Spleen (tissue), 11 donors: ENCODE results near the gene PPP1R9A. TPM values are rescaled to one million over a fixed set of nuclear protein-coding genes. Genes with fewer than 3 reads are reported as not detected.
A peak's percentile ranks its signal among the peaks of the same experiment; 100 is the strongest.

ENCODE experiments used
- DNase-seq: peaks from one replicate; pipeline ENCODE4 v3.0.0-alpha.2; 2020
- H3K27ac ChIP-seq, 8 donors: fragments of 200-600 bp; sonication (generic) in 7 of 8; 1 replicate in 4 of 8; 2 replicates in 4 of 8; pipeline versions ENCODE4 v1.5.0 to v1.8.0; 2016 to 2021; ENCODE audit warnings: inconsistent platforms in 4 of 8, mild to moderate bottlenecking in 4 of 8, moderate library complexity in 1 of 8
- H3K27me3 ChIP-seq, 7 donors: fragments of 200-600 bp; sonication (generic) in 6 of 7; replicated peaks in 1 of 7; 1 replicate in 4 of 7; 2 replicates in 3 of 7; pipeline versions ENCODE4 v1.5.0 to v1.8.0; 2016 to 2021; ENCODE audit warnings: inconsistent platforms in 3 of 7, mild to moderate bottlenecking in 1 of 7
- H3K36me3 ChIP-seq, 6 donors: fragments of 200-600 bp; sonication (generic) in 5 of 6; 1 replicate in 4 of 6; 2 replicates in 2 of 6; pipeline versions ENCODE4 v1.5.0 to v1.8.0; 2016 to 2021; ENCODE audit warnings: inconsistent platforms in 2 of 6
- H3K4me1 ChIP-seq, 6 donors: fragments of 200-600 bp; sonication (generic) in 5 of 6; 1 replicate in 3 of 6; 2 replicates in 3 of 6; pipeline versions ENCODE4 v1.5.0 to v1.8.0; 2016 to 2021; ENCODE audit warnings: inconsistent platforms in 3 of 6
- H3K4me3 ChIP-seq, 8 donors: fragments of 200-600 bp; sonication (generic) in 7 of 8; 1 replicate in 4 of 8; 2 replicates in 4 of 8; pipeline versions ENCODE4 v1.5.0 to v1.8.0; 2016 to 2021; ENCODE audit warnings: inconsistent platforms in 4 of 8, mild to moderate bottlenecking in 4 of 8, moderate library complexity in 2 of 8
- H3K9me3 ChIP-seq, 8 donors: fragments of 200-600 bp; sonication (generic) in 7 of 8; 1 replicate in 4 of 8; 2 replicates in 4 of 8; pipeline versions ENCODE4 v1.5.0 to v1.8.0; 2016 to 2021; ENCODE audit warnings: inconsistent platforms in 4 of 8
- CTCF ChIP-seq, 11 experiments: fragments of 200-600 bp in 7 of 11; fragments of 450-650 bp in 4 of 11; sonication (generic) in 4 of 11; IDR thresholded peaks in 8 of 11; conservative IDR thresholded peaks in 3 of 11; 1 replicate in 7 of 11; 2 replicates in 4 of 11; pipeline versions ENCODE4 v1.4.0 to v1.8.0; 2016 to 2021; ENCODE audit warnings: antibody characterized with exemption in 11 of 11, inconsistent platforms in 4 of 11, mild to moderate bottlenecking in 1 of 11
- POLR2A ChIP-seq, 3 donors: fragments of 450-650 bp; IDR thresholded peaks; one replicate each; pipeline ENCODE4 v1.5.1; 2017; ENCODE audit warnings: antibody characterized with exemption in 3 of 3, mild to moderate bottlenecking in 1 of 3
- POLR2AphosphoS5 ChIP-seq, 3 donors: sonication (generic); formaldehyde crosslinking; IDR thresholded peaks; one replicate each; pipeline ENCODE4 v1.5.1; 2017; ENCODE audit warnings: antibody characterized with exemption in 3 of 3
- WGBS, 5 donors: extraction: QIAGEN DNeasy Blood & Tissue Kit in 3 of 5; methylation state at CpG; one replicate each; pipeline versions ENCODE4 v1.1.5 to v1.1.7; 2013 to 2018; 5-methylcytosine and 5-hydroxymethylcytosine counted together
- intact Hi-C: fragments of 100-400 bp; cut with DNase I; formaldehyde crosslinking; loops from one replicate; pipeline ENCODE4 v1.15.0; 2023; ENCODE audit warnings: low total_unique reads
- polyA plus RNA-seq, 3 donors: library from polyadenylated mRNA; stranded (reverse); fragments of 200-250 nt; gene quantifications; one replicate each; pipeline ENCODE4 v1.2.1, GENCODE V29; 2013
- total RNA-seq, 7 donors: library from RNA; depleted of rRNA in 3 of 7; stranded (reverse); fragments of >200 nt in 3 of 7; fragmentation: NEBNext Ultra II Directional in 4 of 7; extraction: Animal tissue kit (Norgen Biotek cat#: 25700) in 4 of 7; gene quantifications; one replicate each; pipeline versions ENCODE4 v1.1.0 to v1.2.1, GENCODE V29; 2016 to 2021
- donor health status: healthy with polysubstance abuse.
- donor health status: DM: no; HTN: no; CAD: no; lungs with moderate emphysema.
- donor health status: DM: no; HTN: no; CAD: no.
- donor health status: Bipolar disorder and iron deficiency.
- donor health status: healthy.
- donor health status: DM: no; HTN: no; CAD: no.
- donor health status: DM: yes; HTN: yes; CAD: no.

The PPP1R9A gene
- total and polyA plus RNA-seq, 10 donors, result 0.52 to 24.1 (median 10.9) TPM

DNA sequence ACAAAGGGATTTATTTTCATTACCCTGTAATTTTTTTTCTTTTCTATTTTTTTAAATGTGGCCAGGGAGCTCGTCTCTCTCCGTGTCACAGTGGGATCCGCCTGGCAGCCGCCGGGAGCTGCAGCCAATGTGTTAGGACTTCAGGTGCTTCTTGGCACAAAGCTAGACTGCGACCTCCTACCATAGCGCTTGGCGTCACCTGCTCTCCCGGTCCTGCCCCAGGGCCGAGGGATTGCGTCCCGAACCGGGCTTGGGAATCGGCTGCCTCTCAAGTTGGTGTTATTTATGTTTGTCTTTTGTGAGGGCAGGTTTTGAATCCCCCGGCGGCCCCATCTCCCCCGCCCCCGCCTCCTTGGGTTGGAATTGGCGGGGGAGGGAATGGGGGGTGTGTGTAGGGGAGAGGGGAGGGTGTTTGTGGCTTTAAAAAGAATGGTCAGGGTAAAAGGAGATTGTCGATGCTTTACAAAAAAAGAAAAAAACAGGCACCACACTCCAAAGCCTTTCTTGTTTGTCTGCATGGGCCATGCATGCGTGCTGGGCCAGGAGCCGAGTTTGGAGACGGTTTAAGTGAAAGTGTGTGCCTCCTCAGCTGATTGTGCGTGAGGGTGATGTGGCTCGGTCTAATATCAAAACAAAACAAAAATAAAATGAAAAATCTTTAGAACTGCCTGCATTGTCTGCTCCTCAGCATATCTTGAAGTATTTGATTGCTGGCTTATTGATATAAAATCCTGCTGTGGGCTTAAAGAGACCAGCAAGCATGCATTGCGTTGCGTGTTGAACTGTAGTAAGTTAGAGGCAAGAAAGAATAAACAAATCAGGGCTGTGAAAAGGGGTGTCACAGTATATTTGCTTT lies 1.2 kb downstream of the PPP1R9A start:
- WGBS, 5 donors, result 6 to 8% (median 7%) methylated on average over 27 of the region's 27 CpGs
- H3K9me3 ChIP-seq, result no peaks in the 10 kb centered on the region
- peak in 2 of 3 donors; percentile 35 to 54 for TF ChIP-seq POLR2AphosphoS5 (IDR thresholded peaks at IDR 0.05)
- TF ChIP-seq POLR2A (IDR thresholded peaks at IDR 0.05), result no peak
- H3K36me3 ChIP-seq, result no peaks in the 10 kb centered on the region
- intact Hi-C loops, result no loop called here
- H3K27ac ChIP-seq, result peak overlapping the region; percentile 19 to 84 (median 74)
- H3K4me3 ChIP-seq, result peak overlapping the region; percentile 22 to 70 (median 44)
- peak; percentile 72 for DNase-seq
- H3K27me3 ChIP-seq, result peaks cover 0 to 51% (median 12%) of the 10 kb centered on the region in 7 donors
- H3K4me1 ChIP-seq, result peaks cover 0 to 20% (median 9%) of the 10 kb centered on the region in 6 donors

- peak overlapping the region in 6 of 8 donors; percentile 22 to 70 (median 44) for H3K4me3 ChIP-seq
- WGBS, 5 donors, result 68 to 83% (median 75%) methylated on average over 2 of the region's 2 CpGs
- H3K4me1 ChIP-seq, result peaks cover 0 to 20% (median 9%) of the 10 kb centered on the region in 6 donors
- H3K27me3 ChIP-seq, result peaks cover 0 to 51% (median 12%) of the 10 kb centered on the region in 7 donors
- no peaks in the 10 kb centered on the region for H3K9me3 ChIP-seq
- DNase-seq, result no peak
- TF ChIP-seq CTCF (IDR thresholded peaks at IDR 0.05 in 8 of 11, conservative IDR thresholded peaks at IDR 0.05 in 3 of 11), result no peak
- no peak for TF ChIP-seq POLR2AphosphoS5 (IDR thresholded peaks at IDR 0.05)
- TF ChIP-seq POLR2A (IDR thresholded peaks at IDR 0.05), result no peak
- no peaks in the 10 kb centered on the region for H3K36me3 ChIP-seq
- H3K27ac ChIP-seq, result peak overlapping the region in 3 of 8 donors; percentile 80 to 84 (median 83)
- intact Hi-C loops, result no loop called here
Measured at GRCh38 chr7:94909179-94909466, 1.7 kb downstream of the PPP1R9A start.

DNA sequence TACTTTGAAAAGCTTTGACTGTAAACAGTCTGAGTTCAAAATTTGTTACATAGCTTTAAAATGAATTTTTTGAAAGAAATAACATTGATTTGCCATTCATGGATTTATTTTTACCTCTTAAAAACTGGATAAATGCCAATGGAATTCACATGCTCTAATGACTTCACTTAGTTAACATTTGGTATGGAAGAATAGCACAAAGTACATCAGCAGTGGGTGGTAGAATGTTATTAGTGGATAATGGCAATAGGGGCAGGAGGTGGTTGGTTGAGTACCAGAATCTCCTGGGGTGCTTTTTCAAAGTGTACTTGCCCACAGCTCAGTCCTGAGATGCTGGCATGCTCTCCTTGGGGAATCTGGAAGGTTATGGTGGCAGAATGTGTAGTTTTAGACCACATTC lies 4.7 kb downstream of the PPP1R9A start:
- intact Hi-C loops, result no loop called here

GRCh38 chr7:94913391-94913790 lies 6.0 kb downstream of the PPP1R9A start:
- no peak for DNase-seq
- Histone ChIP-seq H3K27me3 (peaks cover 0 to 27% (median 6%) of the 10 kb centered on the region in 7 donors), H3K36me3 (no peaks in the 10 kb centered on the region), H3K4me1 (peaks cover 0 to 11% (median 6%) of the 10 kb centered on the region in 6 donors), H3K27ac (no peak overlapping the region), H3K4me3 (no peak overlapping the region), H3K9me3 (no peaks in the 10 kb centered on the region)
- intact Hi-C loops, result no loop called here
- TF ChIP-seq POLR2AphosphoS5 (IDR thresholded peaks at IDR 0.05) (no peak), POLR2A (IDR thresholded peaks at IDR 0.05) (no peak), CTCF (IDR thresholded peaks at IDR 0.05 in 8 of 11, conservative IDR thresholded peaks at IDR 0.05 in 3 of 11) (no peak)

More for the DNA sequence above, 4.7 kb downstream of the PPP1R9A start:
- TF ChIP-seq CTCF (IDR thresholded peaks at IDR 0.05 in 8 of 11, conservative IDR thresholded peaks at IDR 0.05 in 3 of 11) (no peak), POLR2A (IDR thresholded peaks at IDR 0.05) (no peak)
- H3K27ac ChIP-seq, result no peak overlapping the region
- peaks cover 0 to 40% (median 12%) of the 10 kb centered on the region in 7 donors for H3K27me3 ChIP-seq
- peaks cover 0 to 19% (median 9%) of the 10 kb centered on the region in 6 donors for H3K4me1 ChIP-seq
- no peaks in the 10 kb centered on the region for H3K36me3 ChIP-seq
- DNase-seq, result no peak
- no peak overlapping the region for H3K4me3 ChIP-seq
- no peaks in the 10 kb centered on the region for H3K9me3 ChIP-seq
